GM23338 (cell line): Measurements from ENCODE around the gene POLR2A.
"Not testable (repeated sequence)": the region's sequence is repeated elsewhere in the genome, so short reads cannot be mapped to it uniquely, and the experiment has no call there.

ENCODE experiments used
- CREB1 ChIP-seq: fragments of 250-450 bp; sonication (Bioruptor Pico); IDR thresholded peaks from 2 replicates; pipeline ENCODE4 v1.5.0; 2020; ENCODE audit warnings: low read depth, mild to moderate bottlenecking, moderate library complexity
- EZH2 ChIP-seq: fragments of 200-600 bp; sonication (generic); IDR thresholded peaks from one replicate; pipeline ENCODE4 v1.8.0; 2017; ENCODE audit warnings: antibody characterized with exemption, mild to moderate bottlenecking, low read depth; ENCODE audit not compliant: unreplicated experiment
- EZH2phosphoT487 ChIP-seq: fragments of 200-600 bp; sonication (generic); IDR thresholded peaks from one replicate; pipeline ENCODE4 v1.8.1; 2018; ENCODE audit warnings: antibody characterized with exemption; ENCODE audit not compliant: unreplicated experiment
- NANOG ChIP-seq: IDR thresholded peaks from 2 replicates; pipeline ENCODE4 v1.6.1; 2016; ENCODE audit warnings: antibody characterized with exemption, borderline replicate concordance
- POLR2AphosphoS5 ChIP-seq: IDR thresholded peaks from 2 replicates; pipeline ENCODE4 v1.6.1; 2016; ENCODE audit warnings: antibody characterized with exemption, low read depth
- STAT1 ChIP-seq: IDR thresholded peaks from one replicate; pipeline ENCODE4 v1.6.1; 2016; ENCODE audit warnings: antibody characterized with exemption; ENCODE audit not compliant: unreplicated experiment
- ZNF114 ChIP-seq: fragments of 250-450 bp; sonication (Bioruptor Pico); IDR thresholded peaks from 2 replicates; pipeline ENCODE4 v1.5.0; 2020; ENCODE audit warnings: mild to moderate bottlenecking, moderate library complexity
- TF ChIP-seq, protein P1 (sequence below): IDR thresholded peaks from one replicate; pipeline ENCODE4 v1.6.1; 2018; ENCODE audit warnings: antibody characterized with exemption; ENCODE audit not compliant: unreplicated experiment
- TF ChIP-seq, protein P2 (sequence below), 2 experiments: fragments of 200-600 bp in 1 of 2; sonication (generic) in 1 of 2; conservative IDR thresholded peaks; 2 replicates each; pipeline versions ENCODE4 v1.5.1 to v1.6.1; 2016 to 2017; ENCODE audit warnings: antibody characterized with exemption in 2 of 2, low read depth in 2 of 2, mild to moderate bottlenecking in 2 of 2, moderate library complexity in 1 of 2
- TF ChIP-seq, protein P3 (sequence below): IDR thresholded peaks from 2 replicates; pipeline ENCODE4 v1.6.1; 2016; ENCODE audit warnings: antibody characterized with exemption
- TF ChIP-seq, protein P4 (sequence below): fragments of 250-450 bp; sonication (Bioruptor Pico); IDR thresholded peaks from 2 replicates; pipeline ENCODE4 v1.5.0; 2020; ENCODE audit warnings: mild to moderate bottlenecking, moderate library complexity

DNA sequence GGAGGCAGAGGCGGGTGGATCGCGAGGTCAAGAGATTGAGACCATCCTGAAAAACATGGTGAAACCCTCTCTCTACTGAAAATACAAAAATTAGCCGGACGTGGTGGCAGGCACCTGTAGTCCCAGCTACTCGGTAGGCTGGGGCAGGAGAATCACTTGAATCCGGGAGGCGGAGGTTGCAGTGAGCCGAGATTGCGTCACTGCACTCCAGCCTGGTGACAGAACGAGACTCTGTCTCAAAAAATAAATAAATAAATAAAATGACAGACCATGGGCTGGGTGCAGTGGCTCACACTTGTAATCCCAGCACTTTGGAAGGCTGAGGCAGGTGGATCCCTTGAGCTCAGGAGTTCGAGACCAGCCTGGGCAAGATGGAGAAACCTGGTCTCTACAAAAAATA lies 14.3 kb upstream of the POLR2A start:
- TF ChIP-seq, protein P1, sequence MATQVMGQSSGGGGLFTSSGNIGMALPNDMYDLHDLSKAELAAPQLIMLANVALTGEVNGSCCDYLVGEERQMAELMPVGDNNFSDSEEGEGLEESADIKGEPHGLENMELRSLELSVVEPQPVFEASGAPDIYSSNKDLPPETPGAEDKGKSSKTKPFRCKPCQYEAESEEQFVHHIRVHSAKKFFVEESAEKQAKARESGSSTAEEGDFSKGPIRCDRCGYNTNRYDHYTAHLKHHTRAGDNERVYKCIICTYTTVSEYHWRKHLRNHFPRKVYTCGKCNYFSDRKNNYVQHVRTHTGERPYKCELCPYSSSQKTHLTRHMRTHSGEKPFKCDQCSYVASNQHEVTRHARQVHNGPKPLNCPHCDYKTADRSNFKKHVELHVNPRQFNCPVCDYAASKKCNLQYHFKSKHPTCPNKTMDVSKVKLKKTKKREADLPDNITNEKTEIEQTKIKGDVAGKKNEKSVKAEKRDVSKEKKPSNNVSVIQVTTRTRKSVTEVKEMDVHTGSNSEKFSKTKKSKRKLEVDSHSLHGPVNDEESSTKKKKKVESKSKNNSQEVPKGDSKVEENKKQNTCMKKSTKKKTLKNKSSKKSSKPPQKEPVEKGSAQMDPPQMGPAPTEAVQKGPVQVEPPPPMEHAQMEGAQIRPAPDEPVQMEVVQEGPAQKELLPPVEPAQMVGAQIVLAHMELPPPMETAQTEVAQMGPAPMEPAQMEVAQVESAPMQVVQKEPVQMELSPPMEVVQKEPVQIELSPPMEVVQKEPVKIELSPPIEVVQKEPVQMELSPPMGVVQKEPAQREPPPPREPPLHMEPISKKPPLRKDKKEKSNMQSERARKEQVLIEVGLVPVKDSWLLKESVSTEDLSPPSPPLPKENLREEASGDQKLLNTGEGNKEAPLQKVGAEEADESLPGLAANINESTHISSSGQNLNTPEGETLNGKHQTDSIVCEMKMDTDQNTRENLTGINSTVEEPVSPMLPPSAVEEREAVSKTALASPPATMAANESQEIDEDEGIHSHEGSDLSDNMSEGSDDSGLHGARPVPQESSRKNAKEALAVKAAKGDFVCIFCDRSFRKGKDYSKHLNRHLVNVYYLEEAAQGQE = not testable (repeated sequence)
- TF ChIP-seq, protein P2, sequence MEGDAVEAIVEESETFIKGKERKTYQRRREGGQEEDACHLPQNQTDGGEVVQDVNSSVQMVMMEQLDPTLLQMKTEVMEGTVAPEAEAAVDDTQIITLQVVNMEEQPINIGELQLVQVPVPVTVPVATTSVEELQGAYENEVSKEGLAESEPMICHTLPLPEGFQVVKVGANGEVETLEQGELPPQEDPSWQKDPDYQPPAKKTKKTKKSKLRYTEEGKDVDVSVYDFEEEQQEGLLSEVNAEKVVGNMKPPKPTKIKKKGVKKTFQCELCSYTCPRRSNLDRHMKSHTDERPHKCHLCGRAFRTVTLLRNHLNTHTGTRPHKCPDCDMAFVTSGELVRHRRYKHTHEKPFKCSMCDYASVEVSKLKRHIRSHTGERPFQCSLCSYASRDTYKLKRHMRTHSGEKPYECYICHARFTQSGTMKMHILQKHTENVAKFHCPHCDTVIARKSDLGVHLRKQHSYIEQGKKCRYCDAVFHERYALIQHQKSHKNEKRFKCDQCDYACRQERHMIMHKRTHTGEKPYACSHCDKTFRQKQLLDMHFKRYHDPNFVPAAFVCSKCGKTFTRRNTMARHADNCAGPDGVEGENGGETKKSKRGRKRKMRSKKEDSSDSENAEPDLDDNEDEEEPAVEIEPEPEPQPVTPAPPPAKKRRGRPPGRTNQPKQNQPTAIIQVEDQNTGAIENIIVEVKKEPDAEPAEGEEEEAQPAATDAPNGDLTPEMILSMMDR (conservative IDR thresholded peaks at IDR 0.05; ENCODE audit: low read depth in 2 of 2) = not testable (repeated sequence)
- TF ChIP-seq POLR2AphosphoS5; EZH2; EZH2phosphoT487; CREB1 (CRISPR knock-in tag); ZNF114 (CRISPR knock-in tag); STAT1; NANOG: not testable (repeated sequence)
- TF ChIP-seq, protein P3, sequence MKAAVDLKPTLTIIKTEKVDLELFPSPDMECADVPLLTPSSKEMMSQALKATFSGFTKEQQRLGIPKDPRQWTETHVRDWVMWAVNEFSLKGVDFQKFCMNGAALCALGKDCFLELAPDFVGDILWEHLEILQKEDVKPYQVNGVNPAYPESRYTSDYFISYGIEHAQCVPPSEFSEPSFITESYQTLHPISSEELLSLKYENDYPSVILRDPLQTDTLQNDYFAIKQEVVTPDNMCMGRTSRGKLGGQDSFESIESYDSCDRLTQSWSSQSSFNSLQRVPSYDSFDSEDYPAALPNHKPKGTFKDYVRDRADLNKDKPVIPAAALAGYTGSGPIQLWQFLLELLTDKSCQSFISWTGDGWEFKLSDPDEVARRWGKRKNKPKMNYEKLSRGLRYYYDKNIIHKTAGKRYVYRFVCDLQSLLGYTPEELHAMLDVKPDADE = not testable (repeated sequence)
- TF ChIP-seq, protein P4, sequence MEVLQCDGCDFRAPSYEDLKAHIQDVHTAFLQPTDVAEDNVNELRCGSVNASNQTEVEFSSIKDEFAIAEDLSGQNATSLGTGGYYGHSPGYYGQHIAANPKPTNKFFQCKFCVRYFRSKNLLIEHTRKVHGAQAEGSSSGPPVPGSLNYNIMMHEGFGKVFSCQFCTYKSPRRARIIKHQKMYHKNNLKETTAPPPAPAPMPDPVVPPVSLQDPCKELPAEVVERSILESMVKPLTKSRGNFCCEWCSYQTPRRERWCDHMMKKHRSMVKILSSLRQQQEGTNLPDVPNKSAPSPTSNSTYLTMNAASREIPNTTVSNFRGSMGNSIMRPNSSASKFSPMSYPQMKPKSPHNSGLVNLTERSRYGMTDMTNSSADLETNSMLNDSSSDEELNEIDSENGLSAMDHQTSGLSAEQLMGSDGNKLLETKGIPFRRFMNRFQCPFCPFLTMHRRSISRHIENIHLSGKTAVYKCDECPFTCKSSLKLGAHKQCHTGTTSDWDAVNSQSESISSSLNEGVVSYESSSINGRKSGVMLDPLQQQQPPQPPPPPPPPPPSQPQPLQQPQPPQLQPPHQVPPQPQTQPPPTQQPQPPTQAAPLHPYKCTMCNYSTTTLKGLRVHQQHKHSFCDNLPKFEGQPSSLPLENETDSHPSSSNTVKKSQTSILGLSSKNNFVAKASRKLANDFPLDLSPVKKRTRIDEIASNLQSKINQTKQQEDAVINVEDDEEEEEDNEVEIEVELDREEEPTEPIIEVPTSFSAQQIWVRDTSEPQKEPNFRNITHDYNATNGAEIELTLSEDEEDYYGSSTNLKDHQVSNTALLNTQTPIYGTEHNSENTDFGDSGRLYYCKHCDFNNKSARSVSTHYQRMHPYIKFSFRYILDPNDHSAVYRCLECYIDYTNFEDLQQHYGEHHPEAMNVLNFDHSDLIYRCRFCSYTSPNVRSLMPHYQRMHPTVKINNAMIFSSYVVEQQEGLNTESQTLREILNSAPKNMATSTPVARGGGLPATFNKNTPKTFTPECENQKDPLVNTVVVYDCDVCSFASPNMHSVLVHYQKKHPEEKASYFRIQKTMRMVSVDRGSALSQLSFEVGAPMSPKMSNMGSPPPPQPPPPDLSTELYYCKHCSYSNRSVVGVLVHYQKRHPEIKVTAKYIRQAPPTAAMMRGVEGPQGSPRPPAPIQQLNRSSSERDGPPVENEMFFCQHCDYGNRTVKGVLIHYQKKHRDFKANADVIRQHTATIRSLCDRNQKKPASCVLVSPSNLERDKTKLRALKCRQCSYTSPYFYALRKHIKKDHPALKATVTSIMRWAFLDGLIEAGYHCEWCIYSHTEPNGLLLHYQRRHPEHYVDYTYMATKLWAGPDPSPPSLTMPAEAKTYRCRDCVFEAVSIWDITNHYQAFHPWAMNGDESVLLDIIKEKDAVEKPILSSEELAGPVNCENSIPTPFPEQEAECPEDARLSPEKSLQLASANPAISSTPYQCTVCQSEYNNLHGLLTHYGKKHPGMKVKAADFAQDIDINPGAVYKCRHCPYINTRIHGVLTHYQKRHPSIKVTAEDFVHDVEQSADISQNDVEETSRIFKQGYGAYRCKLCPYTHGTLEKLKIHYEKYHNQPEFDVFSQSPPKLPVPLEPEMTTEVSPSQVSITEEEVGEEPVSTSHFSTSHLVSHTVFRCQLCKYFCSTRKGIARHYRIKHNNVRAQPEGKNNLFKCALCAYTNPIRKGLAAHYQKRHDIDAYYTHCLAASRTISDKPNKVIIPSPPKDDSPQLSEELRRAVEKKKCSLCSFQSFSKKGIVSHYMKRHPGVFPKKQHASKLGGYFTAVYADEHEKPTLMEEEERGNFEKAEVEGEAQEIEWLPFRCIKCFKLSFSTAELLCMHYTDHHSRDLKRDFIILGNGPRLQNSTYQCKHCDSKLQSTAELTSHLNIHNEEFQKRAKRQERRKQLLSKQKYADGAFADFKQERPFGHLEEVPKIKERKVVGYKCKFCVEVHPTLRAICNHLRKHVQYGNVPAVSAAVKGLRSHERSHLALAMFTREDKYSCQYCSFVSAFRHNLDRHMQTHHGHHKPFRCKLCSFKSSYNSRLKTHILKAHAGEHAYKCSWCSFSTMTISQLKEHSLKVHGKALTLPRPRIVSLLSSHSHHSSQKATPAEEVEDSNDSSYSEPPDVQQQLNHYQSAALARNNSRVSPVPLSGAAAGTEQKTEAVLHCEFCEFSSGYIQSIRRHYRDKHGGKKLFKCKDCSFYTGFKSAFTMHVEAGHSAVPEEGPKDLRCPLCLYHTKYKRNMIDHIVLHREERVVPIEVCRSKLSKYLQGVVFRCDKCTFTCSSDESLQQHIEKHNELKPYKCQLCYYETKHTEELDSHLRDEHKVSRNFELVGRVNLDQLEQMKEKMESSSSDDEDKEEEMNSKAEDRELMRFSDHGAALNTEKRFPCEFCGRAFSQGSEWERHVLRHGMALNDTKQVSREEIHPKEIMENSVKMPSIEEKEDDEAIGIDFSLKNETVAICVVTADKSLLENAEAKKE = not testable (repeated sequence)
